Pons (tissue), 1 donor: ENCODE measurements around the gene FRRS1L.
"Not testable (repeated sequence)": the region's sequence is repeated elsewhere in the genome, so short reads cannot be mapped to it uniquely, and the experiment has no call there.

Source experiments
- DNase-seq: peaks from one replicate; pipeline ENCODE4 v3.0.0-alpha.2; 2016; ENCODE audit warnings: low spot score

FRRS1L gene

DNA sequence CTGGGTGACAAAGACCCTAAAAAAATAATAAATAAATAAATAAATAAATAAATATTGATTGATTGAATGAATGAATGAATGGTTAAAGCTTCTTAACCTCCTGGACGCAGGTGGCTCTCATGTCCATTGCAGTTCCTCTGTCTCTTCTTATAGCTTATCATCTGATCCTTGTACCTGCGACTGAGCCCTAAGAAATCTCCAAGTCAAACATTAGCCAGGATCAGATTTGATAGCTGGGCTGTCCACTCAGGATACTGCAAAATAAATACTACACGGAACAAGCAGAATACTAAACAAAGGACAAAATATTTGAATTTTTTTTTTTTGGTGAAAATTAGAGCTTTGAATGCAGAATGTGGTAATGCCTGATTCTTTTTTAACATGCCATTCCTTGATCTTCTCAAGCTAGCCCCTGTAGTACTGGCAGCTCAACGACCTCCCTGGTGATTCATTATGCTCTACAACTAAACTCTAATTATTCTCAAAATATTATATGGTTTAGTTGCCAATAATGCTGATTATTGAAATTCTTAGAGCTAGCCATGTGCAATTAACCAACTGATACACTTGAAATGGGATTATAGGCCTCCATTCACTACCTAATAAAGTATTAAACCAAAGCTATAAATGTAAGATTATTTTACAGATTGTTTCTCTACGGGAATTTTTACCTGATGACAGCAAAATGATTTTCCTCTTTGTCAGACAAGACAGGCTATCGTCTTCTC, 37.4 kb downstream of the FRRS1L start:
- DNase-seq = no peak

DNA sequence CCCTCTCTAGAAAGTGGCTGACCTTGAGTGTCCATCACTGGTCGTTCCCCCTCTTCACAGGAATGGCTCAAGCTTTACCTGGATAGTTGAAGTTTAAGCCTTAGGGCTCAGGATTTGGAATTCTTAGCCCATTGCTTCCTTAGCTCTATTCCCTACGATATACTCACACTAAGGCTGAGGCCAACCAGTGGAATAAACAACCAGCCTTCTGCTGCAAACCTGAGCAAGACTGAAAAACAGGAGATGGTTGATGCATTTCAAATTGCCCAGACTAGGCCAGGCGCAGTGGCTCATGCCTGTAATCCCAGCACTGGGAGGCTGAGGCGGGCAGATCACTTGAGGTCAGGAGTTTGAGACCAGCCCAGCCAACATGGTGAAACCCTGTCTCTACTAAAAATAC, 40.4 kb downstream of the FRRS1L start:
- DNase-seq = not testable (repeated sequence)

DNA sequence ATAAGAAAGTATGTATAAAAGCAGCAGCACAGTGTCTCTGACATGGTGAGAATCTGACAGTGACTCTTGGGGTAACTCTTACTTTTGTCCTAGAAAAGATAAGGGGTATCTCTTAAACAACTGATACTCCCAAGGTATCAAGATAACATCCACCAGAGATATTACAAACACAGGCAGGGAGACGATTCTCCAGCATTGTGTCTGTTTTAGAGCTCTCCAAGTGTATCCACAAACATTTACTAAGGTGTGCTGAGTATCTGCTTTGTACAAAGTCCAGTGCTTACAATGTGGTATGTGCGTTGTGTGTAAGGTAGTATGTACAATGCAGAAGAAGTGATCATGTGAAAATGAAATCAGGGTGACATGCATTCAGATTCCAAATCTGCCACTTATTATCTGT, 42.9 kb downstream of the FRRS1L start:
- DNase-seq = no peak

DNA sequence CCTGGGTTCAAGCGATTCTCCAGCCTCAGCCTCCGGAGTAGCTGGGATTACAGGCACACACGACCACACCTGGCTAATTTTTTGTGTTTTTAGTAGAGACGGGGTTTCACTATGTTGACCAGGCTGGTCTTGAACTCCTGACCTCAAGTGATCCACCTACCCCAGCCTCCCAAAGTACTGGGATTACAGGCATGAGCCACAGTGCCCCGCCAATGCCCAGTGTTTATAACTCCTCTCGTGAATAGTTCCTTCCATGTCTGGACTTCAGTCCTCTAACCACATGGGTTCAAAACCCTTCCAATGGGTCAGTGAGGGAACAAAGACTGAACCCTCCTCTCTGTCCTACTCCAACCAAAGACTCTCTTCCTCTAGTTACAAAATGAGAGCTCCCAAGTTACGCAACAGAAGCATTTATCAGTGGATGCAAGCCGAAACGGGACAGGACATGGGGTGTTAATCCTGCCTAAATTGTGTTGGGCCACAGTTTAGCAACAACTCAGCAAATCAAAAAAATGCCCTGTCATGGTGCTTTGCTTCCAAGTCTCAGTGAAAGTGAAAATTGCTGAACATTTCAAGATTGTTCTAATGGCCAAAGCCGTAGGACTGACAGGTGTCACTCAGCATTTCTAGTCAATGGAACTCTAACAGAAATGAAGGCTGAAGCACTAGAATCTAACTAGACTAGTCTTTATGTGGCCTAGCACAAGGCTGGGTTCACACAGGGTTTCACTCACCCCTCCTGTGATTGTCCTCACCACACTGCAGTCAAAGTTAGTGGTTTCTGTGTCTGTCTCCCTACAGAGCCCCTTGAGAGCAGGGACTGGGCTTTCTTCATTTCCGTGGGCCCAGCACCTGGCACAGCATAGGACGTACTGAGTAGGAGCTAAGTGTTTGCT, 44.1 kb downstream of the FRRS1L start:
- no peak for DNase-seq

DNA sequence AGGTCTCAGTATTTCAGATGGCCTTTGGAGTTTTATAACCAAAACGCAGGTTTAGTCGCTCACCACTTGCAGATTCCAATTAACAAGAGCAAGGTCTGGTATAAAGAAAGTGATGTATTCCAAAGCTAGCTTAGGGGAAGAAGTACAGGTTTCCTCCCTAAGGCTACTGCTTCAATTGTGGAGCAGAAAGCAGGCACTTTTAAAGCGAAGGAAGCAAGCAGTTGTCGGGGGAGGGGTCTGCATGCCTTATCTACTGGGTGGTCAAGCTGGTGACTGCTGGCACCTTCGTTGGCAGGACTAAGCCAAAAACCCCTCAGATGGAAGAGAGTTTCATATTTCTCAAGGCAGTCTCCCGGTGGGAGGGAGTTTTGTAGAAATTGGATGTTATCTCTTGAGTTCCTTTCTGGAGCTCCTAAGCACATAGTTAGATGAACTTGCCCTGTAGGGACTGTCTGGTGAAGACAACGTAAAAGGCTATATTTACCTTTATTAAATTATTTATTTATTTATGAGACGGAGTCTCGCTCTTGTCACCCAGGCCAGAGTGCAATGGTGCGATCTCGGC, 45.7 kb downstream of the FRRS1L start:
- no peak for DNase-seq

DNA sequence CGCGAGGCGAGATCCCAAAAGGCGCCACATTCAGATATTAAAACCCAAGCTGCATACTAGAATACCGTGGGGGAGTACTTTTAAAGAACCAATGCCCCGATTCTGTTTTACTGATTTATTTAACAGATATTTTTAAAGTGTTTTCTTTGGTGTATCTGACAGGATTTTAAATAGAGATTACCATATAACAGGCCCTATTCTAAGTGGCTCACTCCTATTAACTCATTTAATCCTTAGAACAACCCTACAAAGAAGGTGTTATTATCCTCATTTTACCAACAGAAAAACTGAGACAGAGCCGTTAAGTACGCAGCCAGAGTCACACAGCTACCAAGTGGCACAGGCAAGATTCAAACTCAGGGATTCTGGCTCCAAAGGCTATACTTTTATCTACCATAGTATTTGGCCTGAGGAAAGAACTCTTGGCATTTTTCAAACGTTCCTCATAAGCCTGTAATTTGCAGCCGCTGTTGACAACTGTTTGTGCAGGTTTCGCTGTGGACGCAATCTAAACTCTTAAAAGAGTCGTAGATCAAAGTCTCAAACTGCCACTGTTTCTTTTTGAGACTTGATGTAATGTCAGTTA, 46.8 kb downstream of the FRRS1L start:
- no peak for DNase-seq

DNA sequence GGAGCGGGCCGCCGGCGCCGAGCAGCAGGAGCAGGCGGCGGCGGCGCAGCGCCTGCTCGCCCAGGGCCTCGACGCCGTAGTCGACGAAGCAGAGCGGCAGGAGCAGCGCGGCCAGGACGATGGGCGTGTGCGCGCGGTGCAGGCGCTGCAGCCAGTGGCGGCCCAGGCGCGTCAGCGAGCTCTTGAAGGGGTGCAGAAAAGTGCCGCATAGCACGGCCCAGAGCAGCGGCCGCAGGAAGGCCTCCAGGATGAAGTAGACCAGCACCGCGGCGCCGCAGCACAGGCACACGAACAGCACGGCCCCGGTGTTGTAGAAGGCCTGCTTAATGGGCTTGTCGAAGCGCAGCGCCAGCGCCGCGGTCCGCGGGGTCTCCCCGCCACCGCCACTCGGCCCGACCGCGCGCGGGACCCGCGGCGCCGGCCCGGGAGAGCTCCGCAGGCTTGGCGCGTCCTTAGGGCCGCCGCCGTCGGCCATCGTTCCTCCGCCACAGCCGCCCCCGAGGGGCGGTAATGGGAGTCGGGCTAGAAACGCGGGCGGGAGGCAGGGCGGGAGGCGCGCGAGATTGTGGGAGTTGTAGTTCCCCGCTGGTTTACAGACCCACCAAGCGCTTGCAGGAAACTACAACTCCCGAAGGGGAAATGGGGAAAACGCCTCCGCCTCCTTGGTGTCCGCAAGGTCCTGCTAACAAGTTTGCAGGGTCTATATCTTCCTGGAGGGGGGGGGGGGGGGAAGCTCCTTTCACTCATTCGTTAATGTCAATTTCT, 47.4 kb downstream of the FRRS1L start, which contains the start of gene TMEM245:
TMEM245 (minus strand) TSS at position 509 of the 765 bp plus-strand sequence; CDS start at position 475, 34 bp downstream.
- peak; percentile 99 for DNase-seq

DNA sequence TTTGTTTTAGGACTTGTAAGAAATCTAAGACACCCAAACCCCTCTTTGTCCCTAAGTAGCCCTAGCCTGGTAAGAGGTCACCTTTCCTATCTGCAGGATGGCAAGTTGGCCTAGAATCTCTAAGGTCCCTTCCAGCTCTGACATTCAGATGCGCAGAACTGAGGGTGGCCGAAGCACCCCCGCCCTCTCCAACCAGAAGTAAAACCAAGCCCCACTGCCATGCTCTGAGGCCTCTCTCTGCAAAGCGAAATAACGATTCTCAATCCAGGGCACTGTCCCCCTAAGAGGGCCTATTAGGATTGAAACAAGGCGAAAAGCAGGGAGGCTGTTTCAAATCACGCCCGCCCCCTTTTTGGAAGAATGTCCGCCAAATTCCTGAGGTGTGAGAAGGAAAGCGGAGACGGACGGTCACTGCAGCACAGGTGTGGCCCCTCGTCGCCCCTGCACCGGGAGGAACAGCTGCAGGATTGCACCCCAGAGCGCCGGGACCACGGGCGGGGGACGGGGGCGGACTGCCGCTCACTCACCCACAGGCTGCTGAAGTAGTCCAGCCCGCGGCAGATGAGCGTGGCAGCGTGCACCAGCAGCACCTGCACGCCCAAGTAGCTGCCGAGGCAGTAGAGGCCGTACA, 48.1 kb downstream of the FRRS1L start:
- no peak for DNase-seq

DNA sequence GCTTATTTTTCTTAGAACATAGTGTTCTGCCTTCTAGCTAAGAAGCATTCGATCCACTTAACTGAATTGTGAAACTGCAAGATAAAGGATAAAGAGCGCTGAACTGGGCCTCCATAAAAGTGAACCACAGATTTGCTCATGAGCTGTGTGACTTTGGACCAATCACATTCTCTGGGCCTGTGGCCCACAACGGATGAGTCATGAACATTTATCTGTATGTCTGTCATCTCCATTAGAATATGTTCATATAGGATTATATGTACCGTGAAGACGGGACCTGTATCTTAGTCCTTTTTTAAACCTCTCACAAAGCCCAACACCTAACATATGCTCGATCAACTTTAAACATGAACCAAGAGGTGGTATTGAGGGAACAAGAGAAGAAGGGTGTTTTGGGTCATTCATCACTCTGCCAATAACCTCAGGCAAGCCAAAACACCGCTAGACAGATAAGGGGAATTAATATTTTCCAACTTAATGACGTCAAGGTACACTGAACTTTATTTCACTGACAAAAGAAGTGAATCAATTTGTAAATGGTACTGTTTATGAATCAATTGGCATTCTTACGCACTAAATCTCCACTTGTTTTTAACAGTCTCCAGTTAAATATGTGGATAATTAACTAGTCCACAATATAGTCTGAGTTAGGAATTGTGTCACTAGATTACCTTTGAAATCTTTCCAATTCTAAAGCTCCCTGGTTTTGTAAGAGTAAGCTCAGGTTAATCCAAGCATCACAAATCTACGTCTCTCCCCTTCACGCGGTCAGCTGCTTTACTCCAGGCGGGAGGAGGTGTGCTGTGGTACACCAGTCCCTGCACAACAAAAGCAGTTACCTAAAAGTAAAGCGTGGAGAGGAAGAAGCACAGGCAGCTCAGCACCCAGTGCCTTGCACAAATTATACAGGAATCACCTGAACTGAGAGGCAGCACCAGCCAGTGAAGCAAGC, 48.9 kb downstream of the FRRS1L start:
- no peak for DNase-seq

DNA sequence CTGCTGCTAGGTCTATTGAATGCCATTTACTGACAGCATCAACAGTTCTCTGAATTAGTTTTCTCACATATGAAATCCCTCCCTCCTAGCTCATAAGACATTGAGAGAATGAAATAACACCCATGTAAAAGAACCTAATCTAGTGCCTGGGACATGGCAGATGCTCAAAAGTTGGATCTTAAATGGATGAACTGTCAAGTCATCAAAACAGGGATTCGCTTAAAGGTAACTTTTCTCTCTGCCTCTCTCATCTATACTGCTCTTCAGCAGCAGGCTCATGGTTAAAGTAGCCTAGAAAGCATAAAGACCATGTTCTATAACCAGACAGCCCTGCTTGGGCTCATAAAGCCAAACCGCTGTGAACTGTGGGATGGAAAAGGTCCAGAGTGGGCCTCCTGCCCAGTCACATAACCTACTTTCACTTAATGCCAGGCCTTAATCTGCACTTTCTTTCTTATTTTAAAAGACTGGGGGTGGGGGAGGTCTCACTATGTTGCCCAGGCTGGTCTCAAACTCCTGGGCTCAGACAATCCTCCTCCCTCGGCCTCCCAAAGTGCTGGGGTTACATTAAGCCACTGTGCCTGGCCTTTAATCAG, 51.0 kb downstream of the FRRS1L start:
- no peak for DNase-seq

DNA sequence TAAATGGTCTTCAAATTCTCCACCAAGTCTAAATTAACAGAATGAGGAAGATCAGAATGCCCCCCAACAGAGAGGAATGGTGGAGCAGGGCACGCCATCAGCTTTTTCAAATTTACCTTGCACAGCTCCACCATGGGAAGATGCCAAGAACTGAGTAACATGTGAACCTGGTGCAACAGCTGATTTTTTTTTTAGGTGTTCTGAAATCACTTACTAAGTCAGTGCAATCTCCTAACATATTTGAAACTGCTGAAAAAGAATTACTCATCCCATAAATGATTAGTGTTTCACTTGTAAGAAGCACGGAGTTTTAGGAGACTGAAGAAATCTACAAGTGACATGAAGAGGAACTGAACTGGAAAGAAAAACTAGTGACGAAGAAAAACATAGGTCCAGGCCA, 52.4 kb downstream of the FRRS1L start:
- no peak for DNase-seq

DNA sequence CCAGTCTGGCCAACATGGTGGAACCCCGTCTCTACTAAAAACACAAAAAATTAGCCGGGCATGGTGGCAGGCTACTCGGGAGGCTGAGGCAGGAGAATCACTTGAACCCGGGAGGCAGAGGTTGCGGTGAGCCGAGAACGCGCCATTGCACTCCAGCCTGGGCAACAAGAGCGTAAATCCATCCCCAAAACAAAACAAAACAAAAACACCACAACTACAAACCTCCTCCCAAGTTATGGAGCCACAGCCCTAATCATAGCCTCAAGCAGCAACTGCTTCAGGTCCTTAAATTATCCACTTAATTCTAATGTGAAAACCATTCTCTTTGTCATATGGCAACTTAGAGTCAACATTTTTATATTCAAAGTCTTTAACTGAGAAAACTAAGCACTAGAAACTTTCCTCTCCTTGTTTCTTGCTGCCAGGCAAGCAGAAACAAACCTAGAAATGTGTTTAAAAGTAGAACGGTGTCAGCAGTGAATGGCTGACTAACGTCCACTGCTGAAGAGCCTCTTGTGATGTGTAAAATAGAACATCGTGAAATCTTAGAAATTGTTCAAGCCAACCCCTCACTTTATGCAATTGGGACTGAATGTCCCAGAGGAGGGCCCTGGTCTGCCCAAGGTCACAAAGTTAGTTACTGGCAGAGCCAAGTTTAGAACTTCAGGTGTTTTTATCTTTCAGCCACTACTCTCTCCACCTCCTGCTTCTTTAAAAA, 53.0 kb downstream of the FRRS1L start:
- DNase-seq = no peak

DNA sequence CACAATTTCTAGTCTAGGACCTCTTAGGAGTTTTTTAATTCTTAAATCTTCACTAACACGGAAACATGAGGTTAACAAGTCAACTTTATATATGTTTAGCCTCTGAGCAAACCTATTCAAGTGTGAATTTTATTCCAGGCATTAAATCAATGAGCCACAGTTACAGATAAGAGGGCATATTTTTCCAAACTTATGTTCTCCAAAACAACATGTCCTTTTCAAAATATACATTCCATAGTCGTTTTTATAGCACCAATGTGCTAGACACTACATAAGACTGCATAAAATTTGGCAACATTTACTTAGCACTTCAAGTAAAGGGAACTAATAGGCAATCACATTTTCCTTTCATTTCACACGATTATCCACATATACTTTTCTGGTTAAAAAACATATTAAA, 53.8 kb downstream of the FRRS1L start:
- no peak for DNase-seq

DNA sequence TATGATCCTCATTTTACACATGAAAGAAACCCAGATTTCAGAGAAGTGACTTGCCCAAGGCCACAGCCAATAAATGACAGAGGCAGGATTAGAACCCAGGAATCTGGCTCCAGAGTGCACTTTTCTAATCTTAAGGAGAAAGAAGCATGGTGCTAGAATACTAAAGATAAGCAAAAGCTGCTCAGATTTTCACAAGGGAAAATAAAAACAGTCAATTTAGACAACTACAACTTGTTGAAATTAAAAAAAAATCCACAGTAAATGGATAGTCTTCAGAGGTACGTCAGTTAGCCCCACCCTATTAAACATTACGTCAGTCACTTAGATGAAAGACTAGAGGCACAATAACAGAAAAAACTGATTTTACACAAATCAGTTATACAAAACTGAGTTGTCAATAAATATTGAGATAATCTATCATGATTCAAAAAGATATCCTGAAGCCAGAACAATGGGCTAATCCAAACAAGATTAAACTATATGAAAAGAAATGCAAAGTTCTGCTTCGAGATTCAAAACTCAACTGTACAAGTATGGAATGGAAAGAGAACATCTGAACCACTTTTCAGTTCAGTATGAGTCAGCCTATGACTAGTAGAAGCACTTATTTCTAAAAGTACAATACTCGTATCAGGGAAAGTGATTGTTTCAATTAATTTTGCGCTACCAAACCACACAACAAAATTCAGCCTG, 56.6 kb downstream of the FRRS1L start:
- DNase-seq = no peak

DNA sequence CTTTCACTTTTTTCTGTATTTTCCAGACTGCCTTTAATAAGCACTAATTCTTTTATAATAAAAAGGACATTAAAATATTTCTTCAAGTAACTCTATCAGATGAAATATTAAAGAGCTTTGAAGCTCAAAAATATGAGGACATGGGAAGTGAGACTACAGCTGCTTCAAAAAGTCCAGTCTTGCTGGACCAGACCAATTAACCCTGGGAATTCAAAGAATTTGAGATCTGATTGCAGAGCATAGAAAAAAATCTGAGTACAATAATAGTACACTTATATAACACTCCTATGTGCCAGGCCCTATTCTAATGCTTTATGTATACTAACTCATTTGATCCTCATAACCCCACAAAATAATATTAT, 57.1 kb downstream of the FRRS1L start:
- DNase-seq = no peak

DNA sequence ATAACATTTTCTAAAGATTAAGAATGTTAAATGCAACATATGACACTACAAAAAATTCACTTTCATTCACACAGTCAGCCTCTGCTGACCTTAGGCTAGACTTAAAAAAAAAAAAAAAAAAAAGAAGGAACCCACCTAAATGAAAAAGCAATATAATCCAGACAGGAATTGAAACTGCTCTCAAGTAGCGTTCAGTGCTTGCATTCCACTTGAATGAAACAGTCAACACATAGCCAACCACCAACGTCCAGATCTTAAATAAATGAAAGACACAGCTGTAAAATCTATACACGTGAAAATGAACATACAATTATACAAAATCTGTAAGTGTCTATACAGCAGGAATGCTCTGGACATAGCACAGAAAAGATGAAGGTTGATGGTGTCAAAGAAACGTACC, 58.7 kb downstream of the FRRS1L start:
- DNase-seq = no peak

DNA sequence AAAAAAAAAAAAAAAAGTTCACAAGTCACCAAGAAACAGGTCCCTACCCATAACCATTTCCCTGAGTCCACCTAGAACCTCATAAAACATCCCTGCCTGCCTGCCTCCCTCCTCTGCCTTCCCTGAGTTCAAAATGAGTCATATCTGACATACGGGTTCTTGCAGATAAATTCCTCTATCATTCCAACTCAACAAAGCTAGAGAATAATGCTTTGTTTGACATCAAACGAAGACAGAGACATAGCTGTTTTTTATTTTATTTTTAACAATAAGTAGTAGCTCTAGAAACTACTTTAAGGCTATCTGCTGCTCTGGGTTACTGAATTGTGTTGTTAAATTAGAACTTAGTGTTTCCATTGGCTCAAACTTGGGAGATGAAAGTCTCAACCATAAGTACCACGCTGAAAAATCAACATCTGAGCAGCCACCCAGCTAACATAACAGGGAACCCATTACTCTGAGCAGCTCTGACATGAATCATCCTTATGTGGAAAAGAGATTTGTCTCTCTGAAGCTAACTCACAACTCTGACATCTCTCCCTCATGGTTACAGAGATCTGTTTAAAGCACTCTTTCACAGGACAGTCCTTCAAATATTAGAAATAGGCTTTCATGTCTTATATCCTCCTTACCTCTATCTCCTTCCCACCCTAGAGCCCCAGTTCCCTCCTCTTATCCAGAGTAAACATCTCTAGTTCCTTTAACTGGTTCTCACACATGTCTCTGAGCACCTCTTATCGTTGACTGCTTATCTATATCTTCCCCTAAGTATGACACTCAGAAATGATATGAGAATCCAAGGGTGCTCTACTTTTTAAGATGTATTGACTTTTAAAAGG, 59.4 kb downstream of the FRRS1L start:
- DNase-seq = no peak

DNA sequence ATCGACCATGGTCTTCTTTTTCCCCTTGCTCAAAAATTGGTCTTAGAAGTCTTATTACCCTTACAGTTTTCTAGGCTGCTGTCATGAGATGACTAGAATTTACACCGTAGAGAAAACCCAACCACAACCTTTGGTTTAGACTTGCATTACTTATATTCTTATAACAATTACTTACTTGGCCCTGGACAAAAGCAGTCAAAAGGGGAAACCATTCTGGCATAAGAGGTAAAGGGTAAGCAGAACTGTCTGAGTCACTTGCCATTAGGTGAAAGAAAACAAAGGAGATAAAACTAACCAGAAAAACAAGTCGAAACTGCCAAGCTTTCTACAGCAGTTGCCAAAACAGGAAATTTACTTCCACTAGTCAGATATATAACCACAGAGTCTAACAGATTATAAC, 65.2 kb downstream of the FRRS1L start:
- no peak for DNase-seq
